Embryonic facial prominence (tissue), 1 donor: Measurements from ENCODE around the gene FNDC11.
"Not testable (repeated sequence)": the region's sequence is repeated elsewhere in the genome, so short reads cannot be mapped to it uniquely, and the experiment has no call there.

ENCODE experiments used
- DNase-seq: peaks from one replicate; pipeline ENCODE4 v3.0.0-alpha.2; 2016; ENCODE audit errors: extremely low spot score

Gene FNDC11

GRCh38 chr20:63566395-63567135 lies 12.6 kb downstream of the FNDC11 start:
- DNase-seq = no peak

DNA sequence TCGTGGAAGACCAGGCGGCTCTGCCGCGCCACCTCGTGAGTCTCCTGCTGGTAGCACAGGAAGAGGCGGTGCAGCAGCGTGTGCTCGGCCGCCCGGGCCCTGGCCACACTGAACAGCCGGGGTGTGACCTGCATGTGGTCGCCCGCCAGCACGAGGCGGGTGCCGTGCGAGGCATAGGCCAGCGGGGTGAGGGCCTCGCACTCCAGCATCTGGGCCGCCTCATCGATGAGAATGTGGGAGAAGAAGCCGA lies 13.1 kb downstream of the FNDC11 start:
- no peak for DNase-seq

- no peak for DNase-seq
Measured at GRCh38 chr20:63567386-63568169, 13.6 kb downstream of the FNDC11 start.

GRCh38 chr20:63568170-63568981 lies 14.4 kb downstream of the FNDC11 start:
- DNase-seq = no peak

- DNase-seq = no peak
Measured at GRCh38 chr20:63568986-63569949, 15.3 kb downstream of the FNDC11 start.

- no peak for DNase-seq
Measured at GRCh38 chr20:63570281-63571086, 16.5 kb downstream of the FNDC11 start.

DNA sequence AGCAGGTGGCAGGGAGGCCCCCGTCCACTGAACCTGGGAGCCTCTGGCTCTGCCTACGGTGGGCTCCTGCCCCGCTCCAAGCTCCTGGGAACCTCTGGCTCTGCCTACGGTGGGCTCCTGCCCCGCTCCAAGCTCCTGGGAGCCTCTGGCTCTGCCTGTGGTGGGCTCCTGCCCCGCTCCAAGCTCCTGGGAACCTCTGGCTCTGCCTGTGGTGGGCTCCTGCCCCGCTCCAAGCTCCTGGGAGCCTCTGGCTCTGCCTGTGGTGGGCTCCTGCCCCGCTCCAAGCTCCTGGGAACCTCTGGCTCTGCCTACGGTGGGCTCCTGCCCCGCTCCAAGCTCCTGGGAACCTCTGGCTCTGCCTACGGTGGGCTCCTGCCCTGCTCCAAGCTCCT lies 17.1 kb downstream of the FNDC11 start:
- DNase-seq = not testable (repeated sequence)

GRCh38 chr20:63572071-63572787 lies 18.3 kb downstream of the FNDC11 start:
- no peak for DNase-seq

DNA sequence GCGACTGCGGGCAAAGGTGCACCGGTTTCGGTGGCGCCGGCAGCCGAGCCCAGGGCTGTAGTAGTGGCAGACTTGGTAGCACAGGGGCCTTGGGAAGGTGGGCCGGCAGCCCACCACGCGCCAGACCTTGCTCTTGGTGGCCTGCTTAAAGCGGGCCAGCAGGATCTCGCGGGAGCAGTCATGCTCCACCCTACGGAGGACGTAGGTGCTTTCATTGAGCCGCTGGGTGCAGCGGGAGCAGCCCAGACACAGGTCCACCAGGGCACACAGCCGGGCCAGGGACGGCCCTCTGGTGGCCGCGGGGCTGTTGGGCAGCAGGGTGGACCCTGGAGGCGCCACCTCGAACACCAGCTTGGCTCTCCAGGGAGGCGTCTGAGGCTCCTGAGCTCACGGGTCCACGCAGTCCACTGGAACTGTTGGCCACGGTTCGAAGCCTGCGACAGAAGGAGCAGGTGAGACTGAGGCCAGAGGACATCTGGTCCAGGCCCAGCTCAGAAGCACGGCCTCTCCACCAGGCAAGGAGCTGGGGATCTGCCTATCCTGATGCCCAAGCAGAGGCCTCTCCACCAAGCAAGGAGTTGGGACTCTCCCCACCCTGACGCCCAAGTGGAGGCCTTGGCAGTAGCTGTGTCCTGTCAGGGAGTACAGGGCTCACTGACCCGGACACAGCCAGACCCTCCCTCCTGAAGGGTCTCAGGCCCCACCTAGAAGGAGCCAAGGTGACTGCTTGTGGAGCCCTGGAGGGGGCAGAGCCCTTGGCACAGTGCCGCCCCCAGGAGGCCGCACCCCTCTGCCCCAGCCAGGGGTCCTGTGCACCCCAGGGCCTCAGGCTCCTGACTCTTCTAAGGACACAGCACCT lies 19.1 kb downstream of the FNDC11 start:
- DNase-seq = no peak

DNA sequence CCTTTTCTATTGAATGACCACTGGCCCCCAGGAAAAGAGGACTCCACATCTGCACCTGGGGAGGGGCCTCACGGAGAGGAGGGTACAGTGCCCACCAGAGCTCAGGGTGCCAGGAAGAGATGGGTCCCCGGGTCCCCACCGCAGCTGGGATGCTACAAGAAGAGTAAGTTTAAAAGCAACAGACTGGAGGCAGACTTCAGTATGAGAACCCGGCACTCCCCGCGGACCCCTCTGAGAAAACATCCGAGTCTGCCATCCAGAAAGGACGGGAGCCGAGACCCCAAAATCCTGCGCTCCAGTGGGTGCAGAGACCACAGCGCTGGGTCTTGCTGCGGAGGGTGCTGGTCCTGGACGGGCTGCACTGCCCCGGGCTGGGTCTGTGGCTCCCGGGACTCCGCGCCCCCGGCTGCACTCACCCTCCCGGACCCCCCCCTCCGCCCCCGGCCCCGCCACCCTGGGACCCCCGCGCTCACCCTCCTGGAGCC lies 19.7 kb downstream of the FNDC11 start:
- DNase-seq = no peak

- DNase-seq = no peak
Measured at GRCh38 chr20:63574156-63574828, 20.3 kb downstream of the FNDC11 start, which contains the start of gene HELZ2. Gene HELZ2 (minus strand): TSS chr20:63574239. CDS start chr20:63572385, 1,854 bp downstream.

DNA sequence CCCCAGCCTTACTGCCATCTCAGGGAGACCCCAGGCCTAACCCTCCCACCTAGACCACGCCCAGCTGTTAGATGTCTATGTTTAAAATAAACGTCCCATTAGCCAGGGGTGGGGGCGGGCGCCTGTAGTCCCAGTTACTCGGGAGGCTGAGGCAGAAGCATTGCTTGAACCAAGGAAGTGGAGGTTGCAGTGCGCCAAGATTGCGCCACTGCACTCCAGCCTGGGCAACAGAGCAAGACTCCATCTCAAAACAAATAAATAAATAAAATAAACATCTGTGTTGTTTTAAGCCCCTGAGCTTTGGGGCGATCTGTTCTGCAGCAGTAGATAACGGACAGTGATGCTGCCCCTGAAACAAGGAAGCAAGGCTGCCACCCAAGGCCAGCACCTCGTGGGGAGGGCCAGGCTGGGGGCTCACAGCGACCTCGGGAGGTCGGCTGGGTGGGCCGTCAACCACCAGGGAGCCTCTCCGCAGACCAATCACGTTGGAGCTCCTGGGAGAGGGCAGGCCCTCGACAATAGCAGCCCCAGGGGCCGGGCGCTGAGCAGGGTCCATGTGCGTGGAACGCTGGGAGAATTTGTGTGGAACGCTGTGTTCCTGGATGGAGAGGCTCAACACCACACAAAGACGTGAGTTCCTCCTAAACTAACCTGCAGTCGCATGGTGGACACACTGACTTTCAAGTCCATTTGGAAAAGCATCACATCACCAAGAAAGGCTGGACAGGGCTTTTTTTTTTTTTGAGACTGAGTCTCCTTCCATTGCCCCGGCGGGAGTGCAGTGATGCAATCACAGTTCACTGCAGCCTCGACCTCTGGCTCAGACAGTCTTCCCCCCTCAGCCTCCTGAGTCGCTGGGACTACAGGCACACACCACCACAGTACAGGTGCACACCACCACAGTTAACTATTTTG lies 21.1 kb downstream of the FNDC11 start:
- no peak for DNase-seq

DNA sequence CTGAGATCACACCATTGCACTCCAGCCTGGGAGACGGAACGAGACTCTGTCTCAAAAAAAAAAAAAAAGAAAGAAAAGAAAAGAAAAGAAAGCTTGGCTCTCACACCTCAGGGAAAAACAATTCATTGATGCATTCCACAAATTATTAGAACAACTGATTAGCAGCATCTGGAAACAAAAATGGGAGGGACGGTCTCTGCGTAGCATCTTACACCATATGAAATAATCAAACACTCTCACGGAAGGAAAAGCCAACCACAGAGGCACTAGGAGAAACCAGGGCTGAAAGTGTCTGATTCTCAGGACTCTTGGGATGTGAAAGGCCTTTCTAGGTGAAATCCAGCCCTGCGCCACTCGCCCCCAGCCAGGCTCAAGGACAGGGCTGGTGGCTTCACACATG lies 22.4 kb downstream of the FNDC11 start:
- no peak for DNase-seq

DNA sequence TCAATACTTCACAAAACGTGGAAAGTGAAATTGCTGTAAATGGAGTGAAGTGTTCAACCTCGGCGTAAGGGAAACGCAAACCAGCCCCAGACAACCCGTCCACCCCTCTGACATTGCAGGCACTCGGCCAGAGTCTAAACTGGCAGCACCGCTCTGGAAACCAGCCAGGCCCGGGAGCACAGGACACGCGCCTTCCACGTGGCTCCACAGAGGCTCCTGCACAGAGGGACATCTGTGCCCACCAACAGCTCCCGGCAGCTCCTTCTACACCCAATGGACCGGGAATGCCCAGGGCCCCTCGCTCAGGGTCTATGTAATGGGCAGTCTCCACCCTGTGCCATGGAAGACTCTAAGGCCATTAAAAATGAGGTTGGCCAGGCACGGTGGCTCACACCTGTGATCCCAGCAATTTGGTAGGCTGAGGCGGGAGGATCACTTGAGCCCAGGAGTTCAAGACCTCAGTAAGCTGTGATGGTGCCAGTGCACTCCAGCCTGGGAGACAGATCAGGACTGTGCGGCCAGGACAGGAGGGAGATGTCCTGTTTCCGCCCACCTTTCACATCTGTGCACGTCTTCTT lies 23.4 kb downstream of the FNDC11 start:
- no peak for DNase-seq

DNA sequence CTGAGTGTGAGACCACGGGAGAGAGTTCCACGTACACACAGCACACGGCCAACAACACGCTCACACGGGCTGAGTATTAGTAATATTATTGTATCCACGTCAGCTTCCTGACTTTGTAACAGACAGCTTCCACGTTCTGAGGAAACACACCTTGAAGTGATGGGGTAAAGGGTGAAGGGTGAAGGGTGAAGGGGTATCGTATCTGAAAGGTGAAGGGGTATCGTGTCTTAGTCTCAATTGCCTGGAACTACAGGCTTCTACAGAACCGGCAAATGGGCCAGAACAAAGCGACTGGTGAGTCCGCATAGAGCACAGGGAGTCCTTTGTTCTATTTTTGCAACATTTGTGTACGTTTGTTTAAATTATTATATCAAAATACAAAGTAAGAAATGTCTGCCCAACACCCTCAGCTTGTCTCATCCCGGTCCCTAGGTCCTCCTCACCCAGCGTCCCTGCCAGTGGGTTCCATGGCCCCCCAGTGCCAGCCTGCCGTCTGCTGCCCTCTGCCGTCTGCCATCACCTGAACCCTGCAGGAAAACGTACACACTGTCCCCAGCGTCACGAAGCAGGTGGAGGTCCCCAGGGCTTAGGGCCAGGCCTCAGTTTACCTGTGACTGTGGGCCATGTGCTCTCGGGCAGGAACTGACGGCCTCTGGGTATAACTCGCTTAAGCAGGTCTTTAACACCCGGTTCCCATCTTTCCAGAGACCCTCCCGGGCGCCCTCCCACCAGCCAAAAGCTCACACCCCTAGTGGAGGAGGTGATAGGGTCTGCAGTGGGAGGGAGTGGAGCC lies 24.5 kb downstream of the FNDC11 start:
- no peak for DNase-seq
